Activated CD4-positive, CD25-positive, alpha-beta regulatory T cell treated with anti-CD3 and anti-CD28 coated beads, Interleukin-2, amount 50 U/mL, for 16 hours (primary cell): ENCODE data around the gene ADRB1.

ENCODE experiments used
- DNase-seq: peaks from one replicate; pipeline ENCODE4 v3.0.0-alpha.2; 2020; ENCODE audit warnings: low read depth, low spot score

ADRB1 gene

DNA sequence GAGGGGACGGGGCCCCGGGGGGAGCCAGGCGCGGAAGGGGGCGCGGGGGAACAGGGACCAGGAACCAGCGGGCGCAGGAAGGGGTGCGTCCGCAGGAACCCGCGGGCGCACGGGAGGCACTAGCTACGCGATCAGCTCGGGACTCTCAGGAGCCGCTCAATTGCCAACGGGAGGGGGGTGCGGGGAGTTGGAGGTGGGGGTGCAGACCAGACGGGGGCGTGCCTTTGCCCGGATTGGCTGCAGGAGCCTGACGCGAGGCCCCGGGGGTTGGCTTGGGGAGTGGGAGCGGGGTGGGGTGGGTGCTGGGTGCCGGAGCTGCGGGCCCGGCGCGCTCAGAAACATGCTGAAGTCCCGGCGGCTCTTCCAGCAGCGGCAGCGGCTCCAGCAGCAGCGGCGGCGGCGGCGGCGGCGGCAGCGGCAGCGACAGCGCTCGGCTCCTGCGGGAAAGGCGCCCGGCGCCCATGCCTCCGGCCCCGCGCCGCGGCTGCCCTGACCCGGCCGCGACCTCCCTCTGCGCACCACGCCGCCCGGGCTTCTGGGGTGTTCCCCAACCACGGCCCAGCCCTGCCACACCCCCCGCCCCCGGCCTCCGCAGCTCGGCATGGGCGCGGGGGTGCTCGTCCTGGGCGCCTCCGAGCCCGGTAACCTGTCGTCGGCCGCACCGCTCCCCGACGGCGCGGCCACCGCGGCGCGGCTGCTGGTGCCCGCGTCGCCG, at the start of gene ADRB1:
TSS of gene ADRB1 (plus strand) at position 335 of the 715 bp plus-strand sequence. CDS start at position 602, 267 bp downstream.
- DNase-seq = no peak

DNA sequence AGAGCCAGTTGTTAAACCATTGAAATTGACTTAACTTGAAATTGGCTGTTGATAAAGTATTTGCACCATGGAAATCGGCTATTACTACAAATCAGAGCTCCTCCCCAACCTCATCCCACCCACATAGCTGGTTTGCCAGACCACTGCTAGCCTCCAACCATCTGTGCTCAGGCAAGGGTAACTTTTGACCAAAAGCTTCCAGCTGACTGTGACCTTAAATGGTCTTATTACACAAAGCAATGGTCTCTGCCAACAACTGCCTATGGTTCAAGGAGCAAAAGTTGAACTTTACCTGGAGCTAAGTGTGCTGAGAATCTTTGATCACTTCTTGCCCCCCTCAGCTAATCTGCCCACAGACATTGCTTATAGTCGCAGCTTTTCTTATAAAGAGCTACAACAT, 48.5 kb upstream of the ADRB1 start:
- no peak for DNase-seq

DNA sequence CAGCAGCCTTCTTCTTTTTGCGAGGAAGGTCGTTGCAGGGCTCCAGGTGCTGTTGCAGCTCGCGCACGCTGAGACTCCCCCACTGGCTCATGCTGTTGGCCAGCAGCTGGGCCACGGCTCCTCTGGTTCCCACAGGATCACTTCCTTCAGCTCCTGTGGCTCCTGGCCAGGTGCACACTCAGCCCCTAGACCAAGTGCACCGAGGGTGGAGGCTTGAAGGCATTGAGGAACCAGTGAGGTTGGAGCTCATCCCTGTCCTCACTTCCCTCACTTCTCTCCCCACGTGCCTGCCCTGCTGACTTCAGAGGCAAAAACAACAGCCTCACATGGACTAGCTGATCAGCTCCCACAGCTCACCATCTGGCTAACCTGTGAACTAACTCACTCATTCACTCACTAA, 46.2 kb upstream of the ADRB1 start:
- no peak for DNase-seq

DNA sequence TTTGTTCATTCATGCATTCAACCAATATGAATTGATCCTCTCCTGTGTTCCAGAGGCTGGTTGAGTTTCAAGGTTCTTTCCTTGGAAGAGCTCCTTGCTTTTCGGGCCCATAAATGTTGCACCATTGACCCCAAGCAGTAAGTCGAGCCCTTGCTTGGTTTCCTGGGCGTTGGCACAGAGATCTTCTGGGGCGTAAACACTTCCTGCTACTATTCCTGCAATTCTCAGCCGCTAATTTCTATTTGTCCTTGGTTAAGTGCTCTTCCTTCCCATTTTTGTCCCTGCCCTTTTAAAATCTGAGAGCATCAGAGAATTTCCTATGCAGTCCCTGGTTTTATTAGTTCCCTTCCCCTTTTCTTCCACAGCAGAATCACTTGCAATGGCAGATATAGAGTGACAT, 44.1 kb upstream of the ADRB1 start:
- no peak for DNase-seq

DNA sequence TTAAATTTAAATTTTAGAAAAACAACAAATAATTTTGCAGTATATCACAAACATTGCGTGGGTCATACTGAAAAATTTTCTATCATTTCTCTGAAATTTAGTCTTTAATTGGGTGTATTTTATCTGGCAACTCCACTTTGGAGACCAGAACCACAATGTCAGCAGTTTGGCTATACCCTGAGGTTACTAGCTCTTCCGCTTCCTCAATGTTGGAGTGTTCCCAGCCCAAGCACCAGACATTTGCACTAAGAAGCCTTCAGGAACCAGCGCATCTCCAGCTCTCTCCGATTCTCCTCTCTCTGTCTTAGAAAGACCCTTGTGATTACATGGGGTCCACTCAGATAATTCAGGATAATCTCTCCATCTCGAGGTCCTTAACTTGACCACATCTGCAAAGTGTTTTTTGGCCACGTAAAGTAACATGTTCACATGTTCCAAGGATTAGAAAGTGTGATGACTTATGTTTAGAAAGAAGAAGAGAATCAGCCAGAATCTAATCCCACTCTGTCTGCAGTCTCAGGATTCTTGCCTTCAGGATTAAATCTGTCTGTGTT, 43.1 kb upstream of the ADRB1 start:
- no peak for DNase-seq

DNA sequence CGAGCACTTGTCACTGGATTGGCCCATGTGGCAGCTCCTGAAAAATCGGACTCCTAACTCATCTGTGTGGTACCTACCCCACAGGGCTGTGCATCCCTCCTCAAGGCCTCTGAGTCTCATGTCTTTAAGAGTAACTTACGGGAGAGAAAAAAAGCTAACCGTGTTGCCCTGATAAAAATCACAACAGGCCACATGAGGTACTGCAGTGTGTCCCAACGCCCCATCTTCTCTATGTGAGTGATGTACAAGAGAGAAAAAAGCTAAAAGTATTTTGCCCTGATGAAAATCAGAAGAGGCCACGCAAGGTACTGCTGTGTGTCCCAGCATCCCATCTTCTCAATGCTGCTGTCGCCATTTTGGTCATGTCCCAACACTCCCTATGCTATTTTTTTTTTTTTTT, 41.2 kb upstream of the ADRB1 start:
- no peak for DNase-seq

DNA sequence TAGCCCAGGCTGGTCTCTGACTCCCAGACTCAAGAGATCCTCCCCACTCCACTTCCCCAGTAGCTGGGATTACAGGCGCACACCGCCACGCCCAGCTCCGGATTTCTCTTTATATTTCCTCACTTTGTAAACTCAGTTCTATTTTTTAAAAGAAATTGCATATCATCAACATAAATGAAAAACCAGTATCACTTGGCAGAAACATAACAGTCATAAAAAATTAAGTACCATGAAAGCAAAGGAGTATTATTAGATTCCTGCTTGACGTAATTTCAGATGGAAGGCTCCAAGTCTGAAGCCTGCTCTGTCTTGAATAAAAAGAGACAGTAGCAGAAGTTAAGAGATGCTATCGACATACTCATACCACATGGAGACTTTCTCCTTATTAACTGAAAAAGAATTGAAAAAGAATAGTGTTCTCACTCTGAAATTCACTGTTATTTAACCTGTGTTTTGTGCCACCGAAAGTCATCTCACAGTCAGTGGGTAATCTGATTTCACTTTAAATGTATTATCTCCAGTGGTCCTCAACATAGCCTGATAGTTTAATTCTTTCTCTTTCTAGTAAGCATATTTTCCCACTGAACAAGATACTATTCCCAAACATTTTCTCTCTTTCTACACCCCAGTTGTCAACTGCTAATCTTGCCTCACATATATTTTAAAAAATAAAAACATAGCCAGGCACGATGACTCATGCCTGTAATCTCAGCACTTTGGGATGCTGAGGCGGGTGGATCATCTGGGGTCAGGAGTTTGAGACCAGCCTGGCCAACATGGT, 40.3 kb upstream of the ADRB1 start:
- no peak for DNase-seq

DNA sequence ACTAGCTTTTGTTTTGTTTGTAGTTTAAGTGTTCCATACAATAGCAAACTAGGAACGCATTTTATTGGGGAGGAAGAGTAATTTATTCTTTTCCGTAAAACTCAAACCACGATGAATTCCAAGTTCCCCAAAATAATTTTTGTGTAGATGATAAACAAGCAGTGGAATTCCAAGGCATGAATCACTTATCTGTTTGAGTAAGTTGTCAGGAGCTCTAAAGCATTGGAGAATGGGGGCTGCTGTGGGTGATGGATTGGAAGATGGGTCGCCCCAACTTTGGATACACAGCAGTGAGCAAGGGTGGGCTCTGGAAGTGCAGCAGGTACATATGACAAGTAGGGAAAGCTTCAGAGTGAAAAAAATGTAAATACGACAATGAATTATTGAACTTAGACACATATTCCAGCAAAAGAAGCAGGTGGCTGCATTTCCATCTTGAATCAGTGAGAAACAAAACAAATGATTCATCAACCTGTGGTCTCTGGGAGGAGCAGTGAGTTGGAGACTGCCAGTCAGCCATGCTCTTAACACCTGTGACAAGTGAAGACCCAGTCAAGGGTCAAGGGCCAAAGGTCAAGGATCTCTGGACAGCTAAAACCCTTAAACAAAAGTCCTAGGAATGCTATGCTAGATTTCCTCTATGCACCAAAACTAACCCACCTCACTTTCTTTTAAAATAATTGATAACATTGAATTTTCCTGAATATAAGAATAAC, 34.2 kb upstream of the ADRB1 start:
- no peak for DNase-seq

DNA sequence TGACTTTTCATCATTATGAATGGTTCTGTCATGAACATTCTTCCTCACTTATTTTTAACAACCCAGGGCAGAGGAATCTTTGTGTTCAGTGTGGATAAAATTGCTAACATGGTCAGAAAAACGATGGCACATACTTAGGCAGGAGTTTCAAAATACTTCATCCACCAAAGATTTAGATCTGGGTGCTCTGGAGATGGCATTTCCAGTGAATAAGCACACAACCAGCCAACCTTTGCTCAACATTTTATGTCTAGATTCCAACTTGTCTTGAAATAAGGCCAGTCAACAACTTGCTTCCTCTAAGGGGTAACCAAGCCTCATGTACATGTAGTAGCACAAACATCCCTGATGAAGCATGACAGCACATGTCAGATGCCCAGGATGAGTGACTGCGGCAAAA, 33.4 kb upstream of the ADRB1 start:
- DNase-seq = no peak

DNA sequence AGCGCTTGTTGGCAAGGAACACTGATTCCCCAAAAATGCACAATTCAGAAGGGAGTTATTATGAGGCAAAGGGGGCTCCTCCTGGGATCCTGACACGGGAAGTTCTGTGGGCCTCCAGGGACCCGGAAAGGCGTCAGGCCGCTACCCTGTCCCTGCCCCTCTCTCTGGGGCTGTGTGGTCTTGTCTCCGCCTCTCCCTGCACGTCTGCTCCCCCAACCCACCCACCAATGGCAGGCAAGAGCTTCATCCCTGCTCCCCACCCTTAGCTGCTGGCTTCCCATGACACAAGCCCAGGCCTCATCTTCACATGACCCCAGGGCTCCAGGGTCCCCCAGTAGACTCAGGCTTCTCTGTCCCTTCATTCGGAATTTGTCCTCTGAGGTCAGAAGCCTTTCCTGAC, 31.0 kb upstream of the ADRB1 start:
- no peak for DNase-seq

DNA sequence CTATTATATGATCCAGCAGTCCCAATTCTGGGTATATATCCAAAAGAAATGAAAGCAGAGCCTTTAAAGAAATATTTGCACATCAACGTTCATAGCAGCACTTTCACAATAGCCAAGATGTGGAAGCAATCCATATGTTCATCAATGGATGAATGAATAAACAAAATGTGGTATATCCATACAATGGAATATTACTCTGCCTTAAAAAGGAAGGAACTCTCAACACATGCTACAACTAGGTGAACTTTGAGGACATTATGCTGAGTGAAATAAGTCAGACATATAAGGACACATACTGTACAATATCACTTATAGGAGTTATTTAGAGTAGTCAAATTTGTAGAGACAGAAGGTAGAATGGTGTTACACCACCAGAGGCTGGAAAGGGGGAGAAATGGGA, 28.0 kb upstream of the ADRB1 start:
- no peak for DNase-seq

DNA sequence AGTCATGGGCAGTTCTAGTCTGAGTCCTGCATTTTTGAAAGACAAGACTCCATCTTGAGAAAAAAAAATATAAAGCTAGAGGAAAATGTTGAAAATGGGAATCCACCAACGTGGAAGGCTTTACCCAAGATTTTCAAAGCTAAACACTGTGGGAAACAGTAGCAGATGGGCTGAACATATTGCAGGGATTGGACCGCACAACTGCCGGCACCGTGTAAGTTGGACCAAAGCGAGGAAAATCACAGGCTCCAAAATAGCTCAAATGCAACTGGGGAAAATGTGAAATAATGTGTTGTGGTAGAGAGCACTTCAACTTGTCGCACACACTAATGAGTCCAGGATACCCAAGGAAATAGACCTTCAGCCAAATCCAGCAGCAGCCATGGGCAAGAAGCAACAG, 26.4 kb upstream of the ADRB1 start:
- no peak for DNase-seq

DNA sequence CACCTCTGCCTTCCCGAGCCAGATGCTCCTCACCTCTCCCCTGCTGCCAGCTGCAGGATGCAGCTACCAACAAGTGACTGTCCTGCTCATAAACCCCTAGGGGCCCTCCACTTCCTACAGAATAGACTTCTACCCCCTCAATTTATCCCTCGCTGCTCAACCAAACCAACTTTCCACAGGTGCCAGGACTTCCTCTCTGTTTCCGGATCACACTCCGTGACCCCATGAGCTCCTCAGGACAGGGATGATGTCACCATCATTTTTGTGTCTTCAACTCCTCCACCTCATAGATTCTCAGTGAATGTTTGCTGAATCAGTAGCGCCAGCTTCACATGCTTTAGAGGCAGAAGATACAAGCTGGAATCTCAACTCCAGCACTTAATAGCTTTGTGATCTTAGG, 25.8 kb upstream of the ADRB1 start:
- no peak for DNase-seq

DNA sequence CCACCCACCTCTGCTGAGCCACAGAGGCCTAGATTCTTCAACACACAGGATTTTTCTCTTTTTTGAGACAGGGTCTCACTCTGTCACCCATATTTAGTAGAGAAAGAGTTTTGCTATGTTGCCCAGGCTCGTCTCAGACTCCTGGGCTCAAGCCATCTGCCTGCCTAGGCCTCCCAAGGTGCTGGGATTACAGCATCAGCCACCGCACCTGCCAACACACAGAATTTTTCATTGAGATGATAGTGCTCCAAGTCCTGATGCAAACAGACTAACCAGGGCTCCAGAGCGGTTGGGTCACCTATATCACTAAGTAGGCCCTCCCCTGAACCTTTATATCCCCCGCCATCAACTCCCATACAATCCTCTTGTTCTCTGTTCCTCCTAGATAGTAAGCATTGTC, 24.4 kb upstream of the ADRB1 start:
- no peak for DNase-seq

DNA sequence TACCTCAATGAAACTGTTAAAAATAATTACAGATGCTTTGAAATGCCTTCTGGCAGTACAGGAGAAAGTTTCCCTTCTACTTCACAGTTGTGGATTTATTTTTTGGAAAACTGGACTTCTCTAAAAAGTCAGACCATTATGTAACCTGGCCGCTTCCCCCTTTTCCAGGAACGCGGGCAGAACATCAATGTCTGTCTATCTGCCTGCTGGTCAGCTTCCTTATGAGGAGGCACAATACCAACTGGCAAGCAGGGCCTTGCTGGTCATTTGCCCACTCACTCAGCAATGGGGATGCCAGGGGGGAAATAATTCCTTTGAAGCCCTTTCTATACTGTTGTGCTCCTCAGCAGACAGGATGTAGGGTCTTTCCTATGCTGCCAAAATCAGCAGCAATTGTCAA, 22.5 kb upstream of the ADRB1 start:
- no peak for DNase-seq

DNA sequence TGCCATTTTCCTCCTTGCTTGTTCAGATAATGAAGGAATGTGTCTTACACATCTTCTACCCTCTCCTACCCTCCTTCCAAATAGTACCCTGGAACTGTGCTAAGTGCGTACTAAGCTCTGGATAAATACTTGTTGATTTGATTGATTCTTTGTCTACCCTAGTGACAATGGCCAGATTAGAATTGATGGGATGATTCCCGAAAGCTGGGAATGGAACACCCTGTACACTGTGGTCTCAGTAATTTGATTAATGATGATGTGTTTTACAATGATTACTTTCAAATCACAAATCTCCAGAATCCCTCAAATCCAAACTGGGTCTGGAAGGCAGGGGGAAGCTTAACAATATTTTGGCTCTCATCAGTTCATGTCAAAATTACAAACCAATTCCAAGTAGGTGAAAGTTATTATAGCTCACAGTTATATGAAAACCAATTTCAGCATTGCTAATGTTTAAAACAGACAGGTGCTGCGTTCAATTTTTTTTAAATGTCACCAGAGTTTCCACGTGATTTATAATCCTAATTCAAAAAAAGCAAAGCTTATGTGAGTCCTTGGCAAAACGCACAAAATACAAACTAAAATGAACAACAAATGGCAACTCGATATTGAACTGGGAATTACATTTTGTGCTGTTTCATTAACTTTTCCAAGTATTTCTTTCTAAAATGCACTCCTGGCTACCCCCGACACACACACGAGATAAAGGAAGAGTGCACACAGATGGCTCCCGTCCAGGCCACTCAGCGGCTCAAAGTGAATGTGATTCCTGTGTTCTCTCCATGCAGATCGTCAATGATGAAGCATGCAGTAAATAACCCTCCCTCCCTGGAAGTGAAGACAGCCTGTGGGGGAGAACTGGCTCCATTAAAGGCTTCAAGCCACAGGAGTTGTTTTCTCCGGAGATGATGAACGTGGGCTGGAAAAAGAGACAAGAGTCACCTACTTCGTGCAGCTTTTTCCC, 21.7 kb upstream of the ADRB1 start:
- DNase-seq = no peak

DNA sequence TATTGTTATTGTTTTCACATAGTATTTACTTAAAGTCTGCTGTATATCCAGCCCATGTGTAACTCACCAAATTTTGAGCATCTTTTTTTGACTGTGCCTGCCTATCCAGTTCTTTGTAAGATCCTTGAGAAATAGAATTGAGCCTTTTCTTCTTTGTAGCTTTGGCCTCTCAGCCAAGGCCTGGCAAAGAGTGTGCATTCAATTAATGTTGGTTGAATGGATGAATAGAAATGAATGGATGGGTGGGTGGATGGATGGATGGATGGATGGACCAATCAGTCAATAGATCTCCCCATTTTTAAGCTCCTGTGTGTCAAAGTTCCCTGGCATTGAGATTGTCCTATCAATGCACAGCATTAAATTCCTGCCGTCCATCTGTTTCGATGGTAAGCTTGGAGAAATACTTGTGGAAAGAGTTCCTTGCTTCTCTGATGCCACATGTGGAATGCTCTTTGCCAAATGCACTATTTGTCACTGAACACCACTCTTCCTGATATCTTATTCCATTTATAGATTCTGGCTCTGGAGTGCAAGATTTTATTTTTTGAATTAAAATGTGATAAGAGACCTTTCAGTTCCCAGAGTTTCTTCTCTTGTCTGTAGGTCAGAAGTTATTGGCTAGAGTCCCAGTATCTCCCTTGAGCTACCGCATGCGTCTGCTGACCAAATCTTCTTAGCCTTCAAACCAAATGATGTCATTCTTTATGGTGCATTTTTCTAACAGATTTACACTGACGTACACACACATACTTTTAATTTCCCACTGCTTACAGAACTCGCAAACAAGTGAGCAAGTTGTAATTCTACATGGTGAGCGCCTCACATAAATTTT, 20.7 kb upstream of the ADRB1 start:
- DNase-seq = no peak

DNA sequence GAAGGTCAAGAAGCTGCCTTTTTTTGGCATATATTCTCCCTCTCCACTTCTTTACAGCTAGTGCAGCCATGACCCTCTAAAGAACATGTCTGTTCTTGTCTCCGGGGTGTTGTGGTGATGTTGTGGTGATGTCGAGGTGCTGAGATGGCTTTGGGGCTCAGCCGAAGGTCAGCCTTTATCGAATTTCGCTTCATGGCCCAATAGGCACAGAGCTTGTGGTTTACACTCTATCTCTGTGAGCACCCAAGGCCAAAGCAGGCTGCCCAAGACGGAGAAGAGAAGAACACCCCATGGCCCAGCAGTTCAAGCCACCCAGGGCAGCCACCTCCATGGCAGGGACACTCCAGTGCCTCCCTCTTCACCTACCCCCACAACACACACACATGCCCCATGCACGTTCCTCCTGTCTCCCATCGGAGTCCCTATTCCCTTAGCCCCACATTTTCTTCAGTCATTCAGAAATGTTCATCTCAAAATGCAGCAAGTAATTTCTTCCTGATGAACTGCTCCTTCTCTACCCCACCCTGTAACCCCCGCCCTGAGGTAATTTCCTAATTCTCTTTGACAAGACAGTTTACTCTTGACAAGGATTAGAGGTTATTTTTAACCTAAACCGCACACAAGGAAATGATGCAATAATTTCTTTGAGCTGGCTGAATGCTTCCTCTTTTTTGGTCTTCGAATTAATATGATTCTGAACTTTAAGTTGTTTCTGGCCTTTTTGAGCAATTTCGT, 18.6 kb upstream of the ADRB1 start:
- no peak for DNase-seq

DNA sequence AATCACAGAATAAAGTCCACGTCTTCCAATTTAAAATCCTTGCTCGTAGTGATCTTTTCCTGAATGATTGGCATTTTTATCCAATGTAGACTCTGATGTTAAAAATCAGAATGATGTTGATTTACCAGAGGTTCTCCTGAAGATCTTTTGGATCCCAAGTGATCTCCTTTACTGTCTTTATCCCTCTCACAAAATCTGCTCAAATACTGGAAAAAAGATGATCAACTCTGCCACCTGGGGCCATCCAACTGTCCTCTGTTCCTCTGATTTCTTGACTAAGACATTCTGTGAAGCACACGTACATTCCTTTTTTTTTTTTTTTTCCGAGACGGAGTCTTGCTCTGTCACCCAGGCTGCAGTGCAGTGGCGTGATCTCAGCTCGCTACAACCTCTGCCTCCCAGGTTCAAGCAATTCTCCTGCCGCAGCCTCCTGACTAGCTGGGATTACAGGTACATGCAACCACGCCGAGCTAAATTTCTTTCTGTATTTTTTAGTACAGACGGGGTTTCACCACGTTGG, 18.0 kb upstream of the ADRB1 start:
- DNase-seq = no peak
